CD4-positive, alpha-beta T cell (primary cell): ENCODE results near the gene PAFAH1B2. TPM values are rescaled to one million over a fixed set of nuclear protein-coding genes. Genes with fewer than 3 reads are reported as not detected.

Experiments
- ATAC-seq: fragments of 200-7000 bp; cut with Tn5 transposase; one replicate; pipeline ENCODE4 v1.10.0; 2022; ENCODE audit warnings: mild to moderate bottlenecking; ENCODE audit not compliant: poor library complexity
- CTCF ChIA-PET: fragments of 350-600 bp; sonication (Branson Sonifier 250); formaldehyde crosslinking; loops from one replicate; lab custom pipeline; 2021; ENCODE audit warnings: antibody characterized with exemption, inconsistent platforms; lab: Charles Lee
- POLR2A ChIA-PET: fragments of 350-600 bp; sonication (Branson Sonifier 250); formaldehyde crosslinking; loops from one replicate; lab custom pipeline; 2021; ENCODE audit warnings: antibody characterized with exemption, inconsistent platforms; lab: Charles Lee
- DNase-seq, 14 experiments: peaks; one replicate each; pipeline ENCODE4 v3.0.0-alpha.2; 2013 to 2020; ENCODE audit warnings: mixed read lengths in 2 of 14
- H3K27ac ChIP-seq, 2 donors: one replicate each; pipeline versions ENCODE4 v1.5.1 to v1.7.0; 2013; ENCODE audit warnings: low read length in 2 of 2, low read depth in 1 of 2, mild to moderate bottlenecking in 1 of 2
- H3K27me3 ChIP-seq, 2 experiments: 1 replicate in 1 of 2; 2 replicates in 1 of 2; pipeline versions ENCODE4 v1.6.1 to v1.7.0; 2013; ENCODE audit warnings: low read length in 2 of 2, control low read depth in 1 of 2, mild to moderate bottlenecking in 1 of 2, moderate library complexity in 1 of 2; ENCODE audit not compliant: insufficient read depth in 2 of 2, control insufficient read depth in 1 of 2
- H3K36me3 ChIP-seq: one replicate; pipeline ENCODE4 v1.6.1; 2013; ENCODE audit warnings: low read length, control low read depth; ENCODE audit not compliant: insufficient read depth
- H3K4me1 ChIP-seq: one replicate; pipeline ENCODE4 v1.6.1; 2013; ENCODE audit warnings: low read length, control low read depth; ENCODE audit not compliant: insufficient read depth
- H3K4me3 ChIP-seq: one replicate; pipeline ENCODE4 v1.5.1; 2013; ENCODE audit warnings: mild to moderate bottlenecking, low read length, moderate library complexity
- H3K9me3 ChIP-seq, 2 experiments: 1 replicate in 1 of 2; 2 replicates in 1 of 2; pipeline versions ENCODE4 v1.6.1 to v1.7.0; 2013; ENCODE audit warnings: low read length in 2 of 2, mild to moderate bottlenecking in 2 of 2, control low read depth in 1 of 2, moderate library complexity in 1 of 2; ENCODE audit not compliant: control insufficient read depth in 1 of 2, insufficient read depth in 1 of 2
- H3K27ac Mint-ChIP-seq: one replicate; pipeline ENCODE4 v1.8.0; 2020; ENCODE audit warnings: mixed read lengths
- H3K27me3 Mint-ChIP-seq: one replicate; pipeline ENCODE4 v1.8.0; 2021; ENCODE audit warnings: mixed read lengths
- H3K36me3 Mint-ChIP-seq: one replicate; pipeline ENCODE4 v1.8.0; 2021; ENCODE audit warnings: low read depth, mixed read lengths
- H3K4me1 Mint-ChIP-seq: one replicate; pipeline ENCODE4 v1.8.0; 2021; ENCODE audit warnings: low read depth, mixed read lengths
- H3K4me3 Mint-ChIP-seq: one replicate; pipeline ENCODE4 v1.8.0; 2020; ENCODE audit warnings: mild to moderate bottlenecking, mixed read lengths
- H3K9me3 Mint-ChIP-seq: one replicate; pipeline ENCODE4 v1.8.0; 2020; ENCODE audit warnings: mixed read lengths
- intact Hi-C, 2 experiments: fragments of 100-400 bp; cut with DNase I in 1 of 2; cut with micrococcal nuclease in 1 of 2; formaldehyde crosslinking; loops; one replicate each; pipeline versions ENCODE4 v1.15.1 to v1.9.0; 2023 to 2025; cut with DNase I, micrococcal nuclease
- total RNA-seq, 174 experiments: library from RNA in 2 of 174; stranded (reverse) in 2 of 174; gene quantifications; one replicate each; pipeline ENCODE4 v1.2.3 and lab custom pipeline; 2021 to 2026
- TF ChIP-seq, protein P1 (sequence below): fragments of 200-600 bp; IDR thresholded peaks from one replicate; pipeline ENCODE4 v1.8.0; 2022; ENCODE audit warnings: antibody characterized with exemption, mild to moderate bottlenecking

The PAFAH1B2 gene
- total RNA-seq, 2 experiments from 2014 or later, result 44.3 to 45.6 TPM

DNA sequence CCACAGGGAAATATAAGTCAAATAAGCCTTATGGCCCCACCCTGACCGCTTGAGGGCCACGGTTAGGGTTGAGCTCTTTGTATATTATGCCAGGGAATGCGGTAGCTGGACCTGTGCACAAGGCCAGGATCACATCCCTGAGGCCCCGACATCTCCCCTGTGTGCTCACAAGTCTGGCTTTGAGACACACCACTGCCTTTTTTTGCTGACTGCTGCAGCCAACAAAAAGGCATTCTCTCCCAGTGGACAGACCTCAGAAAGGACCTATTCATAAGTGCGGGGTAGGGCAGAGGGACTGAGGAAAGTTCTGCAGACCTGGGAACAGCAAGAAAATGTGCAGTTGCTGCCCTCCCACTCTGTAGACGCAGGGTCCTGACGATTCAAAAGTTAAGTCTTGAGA, 31.0 kb downstream of the PAFAH1B2 start:
- intact Hi-C loops, result loop anchor here in 1 of 2 experiments (5.0 kb wide), 1 partner anchor 33 kb away; the partner anchor contains the start of gene PAFAH1B2
- Histone ChIP-seq H3K27ac (no peak overlapping the region), H3K4me3 (no peak overlapping the region), H3K36me3 (peaks cover 6% of the 10 kb centered on the region), H3K27me3 (no peaks in the 10 kb centered on the region), H3K4me1 (peaks cover 16% of the 10 kb centered on the region), H3K9me3 (no peaks in the 10 kb centered on the region)
- Mint-ChIP-seq H3K4me1 (peaks cover 32% of the 10 kb centered on the region), H3K27ac (no peak overlapping the region), H3K27me3 (no peaks in the 10 kb centered on the region), H3K9me3 (no peaks in the 10 kb centered on the region), H3K36me3 (peaks cover 20% of the 10 kb centered on the region), H3K4me3 (no peak overlapping the region)
- ChIA-PET CTCF (interaction anchor here (1.0 kb wide), 1 partner anchor 36 kb away, joined by 3 read pairs; no protein-coding TSS in a partner anchor), POLR2A (interaction anchor here (0.6 to 1.3 kb wide), 2 partner anchors 31 to 1188 kb away, joined by 3 read pairs; partner anchors contain the start of gene PAFAH1B2)
- ATAC-seq, result no peak
- no peak for DNase-seq
- TF ChIP-seq, protein P1, sequence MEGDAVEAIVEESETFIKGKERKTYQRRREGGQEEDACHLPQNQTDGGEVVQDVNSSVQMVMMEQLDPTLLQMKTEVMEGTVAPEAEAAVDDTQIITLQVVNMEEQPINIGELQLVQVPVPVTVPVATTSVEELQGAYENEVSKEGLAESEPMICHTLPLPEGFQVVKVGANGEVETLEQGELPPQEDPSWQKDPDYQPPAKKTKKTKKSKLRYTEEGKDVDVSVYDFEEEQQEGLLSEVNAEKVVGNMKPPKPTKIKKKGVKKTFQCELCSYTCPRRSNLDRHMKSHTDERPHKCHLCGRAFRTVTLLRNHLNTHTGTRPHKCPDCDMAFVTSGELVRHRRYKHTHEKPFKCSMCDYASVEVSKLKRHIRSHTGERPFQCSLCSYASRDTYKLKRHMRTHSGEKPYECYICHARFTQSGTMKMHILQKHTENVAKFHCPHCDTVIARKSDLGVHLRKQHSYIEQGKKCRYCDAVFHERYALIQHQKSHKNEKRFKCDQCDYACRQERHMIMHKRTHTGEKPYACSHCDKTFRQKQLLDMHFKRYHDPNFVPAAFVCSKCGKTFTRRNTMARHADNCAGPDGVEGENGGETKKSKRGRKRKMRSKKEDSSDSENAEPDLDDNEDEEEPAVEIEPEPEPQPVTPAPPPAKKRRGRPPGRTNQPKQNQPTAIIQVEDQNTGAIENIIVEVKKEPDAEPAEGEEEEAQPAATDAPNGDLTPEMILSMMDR, result no peak

DNA sequence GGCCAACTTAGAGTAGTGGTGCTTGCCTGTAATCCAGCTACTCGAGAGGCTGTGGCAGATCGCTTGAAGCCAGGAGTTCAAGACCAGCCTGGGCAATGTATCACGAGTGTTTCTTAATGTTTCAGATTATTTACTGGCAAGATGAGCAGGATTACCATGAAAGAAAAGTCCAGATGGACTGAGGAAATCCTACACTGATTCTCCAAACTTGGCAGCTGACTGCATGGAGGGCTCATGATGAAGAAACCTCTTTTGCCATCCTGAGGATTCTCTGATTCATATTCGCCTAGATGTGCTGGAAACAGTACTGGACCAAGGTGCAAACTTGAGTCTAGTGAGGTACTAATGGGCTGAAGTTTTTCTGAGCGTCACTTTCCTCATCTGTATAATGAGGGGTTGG, 31.7 kb downstream of the PAFAH1B2 start:
- ATAC-seq, result no peak
- TF ChIP-seq, protein P1, result no peak
- no peak overlapping the region for H3K27ac ChIP-seq
- intact Hi-C loops, result loop anchor here in 1 of 2 experiments (5.0 kb wide), 1 partner anchor 33 kb away; the partner anchor contains the start of gene PAFAH1B2
- H3K27me3 ChIP-seq, result no peaks in the 10 kb centered on the region
- H3K9me3 Mint-ChIP-seq, result no peaks in the 10 kb centered on the region
- DNase-seq, result no peak
- no peak overlapping the region for H3K4me3 ChIP-seq
- CTCF ChIA-PET, result interaction anchor here (1.0 kb wide), 1 partner anchor 37 kb away, joined by 3 read pairs; no protein-coding TSS in a partner anchor
- H3K27me3 Mint-ChIP-seq, result no peaks in the 10 kb centered on the region
- peaks cover 3% of the 10 kb centered on the region for H3K36me3 ChIP-seq
- POLR2A ChIA-PET, result interaction anchor here (1.3 kb wide), 1 partner anchor 32 kb away, joined by 3 read pairs; the partner anchor contains the start of gene PAFAH1B2
- H3K27ac Mint-ChIP-seq, result no peak overlapping the region
- H3K9me3 ChIP-seq, result no peaks in the 10 kb centered on the region
- peaks cover 15% of the 10 kb centered on the region for H3K36me3 Mint-ChIP-seq
- peaks cover 39% of the 10 kb centered on the region for H3K4me1 Mint-ChIP-seq
- peaks cover 23% of the 10 kb centered on the region for H3K4me1 ChIP-seq
- peak overlapping the region; percentile 45 for H3K4me3 Mint-ChIP-seq

DNA sequence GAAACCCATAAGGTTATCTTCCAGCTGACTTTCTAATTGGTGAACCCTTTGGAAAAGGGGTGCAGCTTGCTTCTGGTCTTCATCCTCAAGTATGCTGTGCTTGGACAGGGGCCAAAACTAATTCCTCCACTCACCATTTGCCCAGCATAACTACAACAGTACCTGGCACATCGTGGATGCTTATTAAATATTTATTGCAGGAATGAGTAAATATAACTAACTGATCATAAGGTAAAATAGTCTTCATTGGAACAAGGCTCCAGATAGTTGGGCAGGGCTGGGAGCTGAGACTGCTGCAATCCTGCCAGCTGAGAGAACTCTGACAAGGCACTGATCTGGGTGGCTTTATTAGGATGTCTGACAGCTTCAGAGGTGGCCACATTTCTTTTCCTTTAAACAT, 32.1 kb downstream of the PAFAH1B2 start:
- no peaks in the 10 kb centered on the region for H3K36me3 ChIP-seq
- no peaks in the 10 kb centered on the region for H3K27me3 Mint-ChIP-seq
- no peaks in the 10 kb centered on the region for H3K9me3 ChIP-seq
- no peaks in the 10 kb centered on the region for H3K27me3 ChIP-seq
- ATAC-seq (no peak), DNase-seq (no peak)
- peaks cover 15% of the 10 kb centered on the region for H3K36me3 Mint-ChIP-seq
- H3K4me3 Mint-ChIP-seq, result peak overlapping the region; percentile 45
- peaks cover 27% of the 10 kb centered on the region for H3K4me1 ChIP-seq
- H3K4me3 ChIP-seq, result no peak overlapping the region
- H3K9me3 Mint-ChIP-seq, result no peaks in the 10 kb centered on the region
- no peak overlapping the region for H3K27ac Mint-ChIP-seq
- CTCF ChIA-PET, result interaction anchor here (1.0 kb wide), 1 partner anchor 37 kb away, joined by 3 read pairs; no protein-coding TSS in a partner anchor
- H3K27ac ChIP-seq, result no peak overlapping the region
- intact Hi-C loops, result loop anchor here in 1 of 2 experiments (5.0 kb wide), 1 partner anchor 34 kb away; the partner anchor contains the start of gene PAFAH1B2
- POLR2A ChIA-PET, result interaction anchor here (1.3 kb wide), 1 partner anchor 32 kb away, joined by 3 read pairs; the partner anchor contains the start of gene PAFAH1B2
- TF ChIP-seq, protein P1, result no peak
- peaks cover 43% of the 10 kb centered on the region for H3K4me1 Mint-ChIP-seq
